GM19324 (cell line): ENCODE results near the gene PTPRF.

Experiments
- ATAC-seq: cut with Tn5 transposase; IDR thresholded peaks from one replicate; pipeline ENCODE4 v1.9.1; 2021; ENCODE audit warnings: mild to moderate bottlenecking, moderate library complexity; ENCODE audit not compliant: unreplicated experiment, low FRiP score

Gene PTPRF

DNA sequence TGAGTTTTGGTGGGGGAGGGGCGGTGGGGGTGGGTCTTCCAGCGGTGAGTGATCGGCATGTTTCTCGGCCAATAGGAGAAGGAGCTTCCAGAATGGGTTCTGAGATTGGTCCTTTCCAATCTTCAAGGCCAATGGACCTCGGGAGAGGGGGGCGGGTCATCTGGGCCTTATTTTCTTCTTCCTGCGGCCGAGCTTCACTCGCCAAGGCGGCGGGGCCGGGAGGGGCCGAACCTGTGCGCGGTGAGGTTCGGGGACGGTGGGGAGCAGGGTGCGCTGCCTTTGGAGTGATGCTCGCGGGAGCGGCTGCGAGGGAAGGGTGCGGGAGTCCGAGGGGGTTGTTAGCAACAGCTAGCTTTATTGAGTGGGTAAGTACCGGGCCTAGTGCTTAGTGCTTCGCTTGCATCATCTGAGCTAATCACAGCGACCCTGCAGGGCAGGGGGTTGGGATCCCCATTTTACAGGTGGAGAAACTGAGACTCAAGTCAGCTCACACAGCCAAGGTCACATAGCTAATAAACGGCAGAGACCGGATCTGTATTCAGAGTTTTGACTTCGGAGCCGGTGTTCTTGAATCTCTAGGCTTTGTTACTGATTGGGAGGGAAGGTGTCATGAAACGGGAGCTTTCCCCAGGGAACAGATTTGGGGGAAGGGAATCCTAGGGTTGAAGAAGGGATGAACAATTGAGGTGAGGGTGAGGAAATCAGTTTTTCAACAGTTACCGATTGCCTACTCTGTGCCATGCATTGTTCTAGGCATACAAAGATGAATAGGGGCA, 119.8 kb downstream of the PTPRF start:
- peak; percentile 67 for ATAC-seq

GRCh38 chr1:43651188-43651587, 120.5 kb downstream of the PTPRF start:
- no peak for ATAC-seq

DNA sequence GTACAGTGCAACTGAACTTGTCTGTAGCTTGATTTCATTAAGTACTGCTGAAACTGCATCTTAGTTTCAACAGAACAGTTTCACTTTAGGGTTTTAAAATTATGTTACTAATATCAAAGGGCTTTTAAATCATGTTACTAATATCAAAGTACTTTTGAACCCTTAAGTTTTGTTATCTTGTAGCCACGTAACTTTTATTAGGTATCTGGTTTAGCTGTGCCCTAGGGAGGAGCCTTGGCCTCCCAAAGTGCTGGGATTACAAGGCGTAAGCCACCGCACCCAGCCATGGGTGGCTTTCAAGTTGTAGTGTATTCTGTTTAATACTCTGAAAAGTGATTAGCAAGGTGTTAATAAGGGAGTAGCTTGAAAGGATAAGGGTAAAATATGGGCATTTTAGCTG, 121.2 kb downstream of the PTPRF start:
- ATAC-seq = no peak

DNA sequence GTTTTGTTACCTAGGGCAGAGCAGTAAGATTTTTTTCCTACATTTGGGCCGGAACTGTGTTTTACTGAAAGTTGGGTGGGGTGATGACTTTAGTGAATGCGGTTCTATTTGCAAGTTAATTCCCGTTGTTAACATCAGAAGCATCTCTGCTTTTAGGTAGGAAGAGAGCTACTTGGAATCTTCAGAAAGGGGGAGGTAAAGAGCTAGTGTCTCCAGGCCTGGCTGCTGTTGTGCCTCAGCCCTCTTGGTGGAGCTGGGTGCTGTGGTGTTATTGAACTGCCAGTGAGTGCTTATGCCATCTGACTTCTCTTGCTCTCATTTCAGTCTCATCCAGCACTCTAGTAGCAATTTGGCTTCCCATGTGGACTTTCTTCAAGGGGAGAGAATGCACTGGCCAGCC, 122.7 kb downstream of the PTPRF start:
- no peak for ATAC-seq

DNA sequence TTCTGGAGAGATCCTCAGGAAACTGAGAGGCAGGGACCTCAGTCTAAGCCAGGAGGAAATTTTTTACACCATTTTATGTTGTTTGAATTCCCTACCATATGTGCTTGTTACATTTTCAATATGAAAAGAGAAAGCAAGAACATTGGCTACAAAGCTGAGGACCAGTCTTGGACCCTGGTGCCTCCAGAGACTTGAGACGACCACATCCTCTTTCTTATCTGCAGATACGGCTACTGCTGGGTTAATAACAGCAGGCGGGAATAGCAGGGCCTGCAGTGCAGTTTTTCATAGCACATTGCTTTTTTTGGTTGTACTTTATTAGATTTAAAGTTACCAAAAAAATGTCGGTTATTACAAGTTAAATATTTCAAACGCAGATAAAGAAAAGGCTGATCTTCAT, 123.2 kb downstream of the PTPRF start:
- ATAC-seq = no peak

GRCh38 chr1:43655953-43656352, 125.3 kb downstream of the PTPRF start:
- no peak for ATAC-seq

DNA sequence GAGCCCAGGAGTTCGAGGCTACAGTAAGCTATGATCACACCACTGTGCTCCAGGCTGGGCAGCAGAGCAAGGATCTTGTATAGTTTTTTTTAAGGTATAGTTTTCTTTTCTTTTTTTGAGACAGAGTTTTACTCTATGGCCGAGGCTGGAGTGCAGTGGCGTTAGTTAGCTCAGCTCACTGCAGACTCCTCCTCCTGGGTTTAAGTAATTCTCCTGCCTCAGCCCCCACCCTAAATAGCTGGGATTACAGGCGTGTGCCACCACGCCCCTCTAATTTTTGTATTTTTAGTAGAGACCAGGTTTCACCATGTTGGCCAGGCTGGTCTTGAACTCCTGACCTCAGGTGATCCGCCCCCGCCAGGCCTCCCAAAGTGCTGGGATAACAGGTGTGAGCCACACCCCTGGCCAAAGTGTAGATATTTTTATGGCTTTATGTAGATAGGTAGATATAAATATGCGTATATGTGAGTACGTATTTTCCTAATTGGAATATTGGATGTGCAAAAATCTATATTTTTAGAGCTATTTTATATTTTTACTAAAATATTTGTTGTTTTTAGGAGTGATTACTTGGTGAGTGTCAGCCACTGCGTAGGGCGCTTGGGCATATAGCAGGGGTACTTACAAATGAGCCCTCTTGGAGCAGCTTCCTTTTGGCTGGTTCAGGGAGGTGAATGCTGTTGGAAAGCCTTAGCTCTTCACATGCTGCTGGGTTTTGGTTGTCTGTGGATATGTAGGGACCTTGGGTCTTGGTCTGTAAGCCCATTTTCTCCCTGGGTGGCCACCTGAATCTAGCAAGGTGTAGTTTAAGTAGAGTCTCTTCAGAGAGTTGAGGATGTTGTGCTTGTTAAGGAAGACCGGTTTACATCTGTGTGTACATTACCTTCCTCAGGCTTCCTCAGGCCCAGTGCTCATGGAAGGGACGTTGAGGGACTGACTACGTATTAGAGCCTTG, 128.8 kb downstream of the PTPRF start:
- ATAC-seq = no peak

GRCh38 chr1:43660355-43660754, 129.7 kb downstream of the PTPRF start:
- ATAC-seq = no peak

- no peak for ATAC-seq
Observed at GRCh38 chr1:43664369-43664768, 133.7 kb downstream of the PTPRF start.

- ATAC-seq = no peak
Observed at GRCh38 chr1:43666608-43667007, 135.9 kb downstream of the PTPRF start.

GRCh38 chr1:43668956-43669355, 138.3 kb downstream of the PTPRF start:
- no peak for ATAC-seq

DNA sequence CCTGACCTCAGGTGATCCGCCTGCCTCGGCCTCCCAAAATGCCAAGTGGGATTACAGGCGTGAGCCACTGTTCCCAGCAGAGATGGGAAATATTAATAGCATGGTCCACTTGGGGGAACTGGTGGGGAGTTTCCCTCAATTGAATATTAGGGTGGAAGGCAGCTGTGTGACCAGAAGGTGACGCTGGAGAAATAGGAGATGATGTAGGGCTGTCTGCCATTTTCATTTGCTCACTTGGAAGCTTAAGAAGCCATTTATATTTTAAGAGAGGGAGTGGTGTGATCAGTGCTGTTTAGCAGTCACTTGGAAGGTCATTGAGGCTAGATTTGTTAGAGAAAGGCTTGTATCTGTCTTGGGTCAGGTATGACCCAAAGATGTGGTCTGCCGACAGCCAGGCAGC, 139.2 kb downstream of the PTPRF start:
- no peak for ATAC-seq

GRCh38 chr1:43671193-43671592, 140.5 kb downstream of the PTPRF start:
- no peak for ATAC-seq

DNA sequence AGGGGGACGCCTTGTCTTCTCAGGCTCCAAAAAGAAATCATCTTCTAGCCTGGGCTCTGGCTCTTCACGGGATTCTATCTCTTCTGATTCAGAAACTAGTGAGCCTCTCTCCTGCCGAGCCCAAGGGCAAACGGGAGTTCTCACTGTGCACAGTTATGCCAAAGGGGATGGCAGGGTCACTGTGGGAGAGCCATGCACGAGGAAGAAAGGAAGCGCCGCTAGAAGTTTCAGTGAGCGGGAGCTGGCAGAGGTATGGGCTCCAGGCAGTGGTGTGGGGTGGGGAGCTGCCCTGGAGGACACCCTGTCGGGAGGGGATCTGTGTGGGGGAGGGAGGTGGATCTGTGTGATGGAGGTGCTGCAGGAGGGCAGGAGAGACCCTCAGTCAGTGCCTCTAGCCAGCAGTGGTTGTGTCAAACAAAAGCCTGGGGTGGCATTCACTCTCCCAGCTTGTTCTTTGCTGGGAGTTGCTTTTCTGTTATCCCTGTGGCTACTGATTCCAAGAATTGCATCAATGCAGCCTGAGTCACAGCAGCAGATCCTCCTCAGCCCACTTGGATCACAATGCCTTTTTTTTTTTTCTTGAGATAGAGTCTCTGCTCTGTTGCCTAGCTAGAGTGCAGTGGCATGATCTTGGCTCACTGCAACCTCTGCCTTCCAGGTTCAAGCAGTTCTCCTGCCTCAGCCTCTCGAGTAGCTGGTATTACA, 141.1 kb downstream of the PTPRF start:
- ATAC-seq = no peak

DNA sequence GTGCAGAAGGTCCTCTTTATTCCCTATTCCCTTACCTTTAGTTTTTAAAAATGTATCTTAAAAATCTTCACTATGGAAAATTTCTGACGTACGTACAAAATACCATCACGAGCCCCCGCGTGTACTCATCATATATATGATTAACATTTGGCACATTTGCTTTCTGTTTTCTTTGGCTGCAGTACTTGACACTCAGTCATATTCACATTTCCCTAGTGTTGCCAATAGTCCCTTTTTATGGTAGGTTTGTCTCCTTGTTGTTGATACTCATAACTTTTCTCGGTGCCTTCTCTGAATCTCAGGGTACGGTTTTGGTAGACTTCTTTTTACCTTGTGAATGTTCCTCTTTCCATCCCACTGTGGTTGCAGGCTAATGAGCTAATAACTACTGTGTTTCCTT, 142.6 kb downstream of the PTPRF start:
- ATAC-seq = no peak
